ENCODE measurements around the gene EPB41L2.

DNA sequence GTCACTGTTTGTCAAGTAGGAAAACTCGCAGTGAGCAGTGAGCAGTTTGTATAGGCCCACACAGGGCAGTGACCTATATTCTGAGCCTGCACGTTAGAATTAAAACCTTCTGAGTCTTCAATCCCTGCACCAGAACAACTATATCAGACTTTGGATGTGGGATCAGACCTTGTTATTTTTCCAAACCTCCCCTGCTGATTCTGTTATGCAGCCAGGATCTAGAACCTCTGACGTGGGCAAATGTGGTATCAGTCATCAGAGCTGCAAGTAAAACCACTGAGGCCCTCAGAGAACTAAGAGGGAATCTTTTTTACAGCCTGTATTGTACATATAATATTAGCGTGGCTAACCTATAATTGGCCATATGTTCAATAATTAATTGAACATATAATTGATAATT, 40.3 kb upstream of the EPB41L2 start:
- no peak for TF ChIP-seq POLR2AphosphoS5 (IDR thresholded peaks at IDR 0.05)
- TF ChIP-seq, protein P1, sequence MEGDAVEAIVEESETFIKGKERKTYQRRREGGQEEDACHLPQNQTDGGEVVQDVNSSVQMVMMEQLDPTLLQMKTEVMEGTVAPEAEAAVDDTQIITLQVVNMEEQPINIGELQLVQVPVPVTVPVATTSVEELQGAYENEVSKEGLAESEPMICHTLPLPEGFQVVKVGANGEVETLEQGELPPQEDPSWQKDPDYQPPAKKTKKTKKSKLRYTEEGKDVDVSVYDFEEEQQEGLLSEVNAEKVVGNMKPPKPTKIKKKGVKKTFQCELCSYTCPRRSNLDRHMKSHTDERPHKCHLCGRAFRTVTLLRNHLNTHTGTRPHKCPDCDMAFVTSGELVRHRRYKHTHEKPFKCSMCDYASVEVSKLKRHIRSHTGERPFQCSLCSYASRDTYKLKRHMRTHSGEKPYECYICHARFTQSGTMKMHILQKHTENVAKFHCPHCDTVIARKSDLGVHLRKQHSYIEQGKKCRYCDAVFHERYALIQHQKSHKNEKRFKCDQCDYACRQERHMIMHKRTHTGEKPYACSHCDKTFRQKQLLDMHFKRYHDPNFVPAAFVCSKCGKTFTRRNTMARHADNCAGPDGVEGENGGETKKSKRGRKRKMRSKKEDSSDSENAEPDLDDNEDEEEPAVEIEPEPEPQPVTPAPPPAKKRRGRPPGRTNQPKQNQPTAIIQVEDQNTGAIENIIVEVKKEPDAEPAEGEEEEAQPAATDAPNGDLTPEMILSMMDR (IDR thresholded peaks at IDR 0.05): no peak
- no peak for TF ChIP-seq POLR2A (IDR thresholded peaks at IDR 0.05)
- TF ChIP-seq EP300 (IDR thresholded peaks at IDR 0.05): no peak
